ENCODE measurements around the gene LCLAT1.
A peak's percentile ranks its signal among the peaks of the same experiment; 100 is the strongest.

Gene LCLAT1

DNA sequence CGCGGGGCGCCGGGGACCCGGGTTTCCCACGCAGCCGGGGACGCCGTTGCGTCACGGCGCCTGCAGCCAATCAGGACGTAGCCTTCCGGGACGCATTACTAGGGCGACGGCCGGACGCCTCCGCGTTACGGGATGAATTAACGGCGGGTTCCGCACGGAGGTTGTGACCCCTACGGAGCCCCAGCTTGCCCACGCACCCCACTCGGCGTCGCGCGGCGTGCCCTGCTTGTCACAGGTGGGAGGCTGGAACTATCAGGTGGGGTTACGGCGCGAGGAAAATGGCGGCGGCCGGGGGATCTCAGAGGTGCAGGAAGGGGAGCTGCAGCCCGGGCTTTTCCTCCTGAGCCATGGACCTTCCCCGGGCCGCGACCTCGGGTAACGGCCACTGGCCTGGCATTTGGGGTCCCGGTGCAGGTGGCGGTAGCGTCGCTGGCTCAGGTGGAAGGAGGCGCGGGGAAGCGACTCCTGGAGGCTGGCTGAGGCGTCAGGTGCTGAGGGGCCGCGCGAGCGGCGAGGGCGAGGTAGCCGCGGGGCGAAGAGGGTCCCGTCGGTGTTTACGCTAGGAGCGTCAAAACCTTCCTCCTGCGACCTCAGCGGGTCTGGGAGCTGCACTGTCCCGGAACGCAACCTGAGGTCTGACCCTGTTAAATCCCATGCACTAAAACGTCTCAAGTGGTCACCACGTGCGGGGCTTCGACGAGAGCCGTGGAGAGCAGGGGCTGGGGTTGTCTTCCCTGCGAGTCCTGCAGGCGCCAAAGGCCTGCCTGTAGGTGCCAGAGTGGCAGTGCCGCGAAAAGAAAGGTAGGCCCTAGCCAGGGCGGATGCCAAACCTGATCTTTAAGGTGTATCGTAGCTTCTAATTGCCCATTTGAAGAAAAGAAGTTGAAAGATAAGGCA, at the start of gene LCLAT1:
Gene LCLAT1, plus strand, starts transcription at position 98 of the 897 bp plus-strand sequence. CDS start 78,345 bp downstream, outside the sequence.
- Histone ChIP-seq H3K9ac (ENCODE audit: low read length) (peak within 1 kb of the TSS; percentile 90), H3K9me3 (ENCODE audit: insufficient read depth, low read length) (no peaks in the 10 kb centered on the region), H3K4me3 (ENCODE audit: insufficient read depth, low read length, poor library complexity, severe bottlenecking) (peak within 1 kb of the TSS; percentile 93), H4K20me1 (ENCODE audit: low read depth, low read length) (0 out of 2 replicates have a peak, but pooled peaks cover 2% of the 10 kb centered on the region), H3K79me2 (ENCODE audit: insufficient read depth, low read length) (peaks cover 25% of the 10 kb centered on the region), H3K36me3 (ENCODE audit: low read length) (no peaks in the 10 kb centered on the region), H3K9me2 (replicated peaks; ENCODE audit: insufficient read depth, low read length) (no peaks in the 10 kb centered on the region), H3K27me3 (ENCODE audit: low read length) (no peaks in the 10 kb centered on the region), H2AFZ (ENCODE audit: low read depth, low read length, severe bottlenecking) (peak within 1 kb of the TSS; percentile 98), H3K27ac (ENCODE audit: low read depth, low read length) (no peak within 1 kb of the TSS), H3K4me2 (ENCODE audit: low read depth, low read length, poor library complexity, severe bottlenecking) (peak within 1 kb of the TSS; percentile 92), H3F3A (ENCODE audit: insufficient read depth) (no peaks in the 10 kb centered on the region)
- TF ChIP-seq EZH2phosphoT487 (conservative IDR thresholded peaks at IDR 0.05; ENCODE audit: low read length) = no peak
- TF ChIP-seq, protein P1, sequence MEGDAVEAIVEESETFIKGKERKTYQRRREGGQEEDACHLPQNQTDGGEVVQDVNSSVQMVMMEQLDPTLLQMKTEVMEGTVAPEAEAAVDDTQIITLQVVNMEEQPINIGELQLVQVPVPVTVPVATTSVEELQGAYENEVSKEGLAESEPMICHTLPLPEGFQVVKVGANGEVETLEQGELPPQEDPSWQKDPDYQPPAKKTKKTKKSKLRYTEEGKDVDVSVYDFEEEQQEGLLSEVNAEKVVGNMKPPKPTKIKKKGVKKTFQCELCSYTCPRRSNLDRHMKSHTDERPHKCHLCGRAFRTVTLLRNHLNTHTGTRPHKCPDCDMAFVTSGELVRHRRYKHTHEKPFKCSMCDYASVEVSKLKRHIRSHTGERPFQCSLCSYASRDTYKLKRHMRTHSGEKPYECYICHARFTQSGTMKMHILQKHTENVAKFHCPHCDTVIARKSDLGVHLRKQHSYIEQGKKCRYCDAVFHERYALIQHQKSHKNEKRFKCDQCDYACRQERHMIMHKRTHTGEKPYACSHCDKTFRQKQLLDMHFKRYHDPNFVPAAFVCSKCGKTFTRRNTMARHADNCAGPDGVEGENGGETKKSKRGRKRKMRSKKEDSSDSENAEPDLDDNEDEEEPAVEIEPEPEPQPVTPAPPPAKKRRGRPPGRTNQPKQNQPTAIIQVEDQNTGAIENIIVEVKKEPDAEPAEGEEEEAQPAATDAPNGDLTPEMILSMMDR (IDR thresholded peaks at IDR 0.05; ENCODE audit: insufficient read depth, low read length, poor library complexity, severe bottlenecking) = no peak

DNA sequence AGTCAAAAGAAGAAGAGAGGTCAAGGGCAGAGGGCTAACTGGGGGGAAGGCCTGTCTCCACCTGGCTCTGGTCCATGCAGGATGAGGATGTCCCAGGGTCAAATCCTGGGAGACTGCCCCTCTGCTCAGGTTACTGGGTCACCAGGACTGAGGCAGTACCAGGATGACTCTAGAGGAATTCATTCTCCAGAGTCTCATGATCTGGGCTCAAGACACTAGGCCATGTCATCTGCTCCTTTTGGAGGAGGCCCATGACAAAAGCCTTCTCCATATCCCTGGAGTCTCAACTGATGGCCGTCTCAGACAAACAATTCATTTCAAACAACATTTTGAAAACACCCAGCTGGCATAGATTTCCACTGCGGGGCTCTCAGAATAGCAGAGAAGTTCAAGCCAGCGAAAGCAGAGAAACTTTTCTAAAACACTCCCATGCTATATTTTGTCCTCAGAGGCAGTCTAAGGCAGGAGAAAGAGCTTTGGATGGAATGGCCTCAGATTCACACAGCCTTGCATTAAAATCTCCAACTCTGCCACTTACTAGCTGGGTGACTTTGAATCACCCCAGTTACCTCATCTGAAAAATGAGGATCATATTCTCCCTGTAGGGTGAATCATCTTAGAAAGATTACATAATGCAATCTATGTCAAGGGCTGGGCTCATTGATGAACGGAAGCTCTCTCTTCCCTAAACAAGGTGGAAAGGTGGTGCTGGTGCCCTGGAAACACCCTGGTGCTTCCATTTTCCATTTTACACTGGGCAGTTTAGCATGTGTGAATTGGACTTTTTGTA, 48.8 kb upstream of the LCLAT1 start:
- H3K9ac ChIP-seq (ENCODE audit: low read length) = no peak overlapping the region
- H3K79me2 ChIP-seq (ENCODE audit: insufficient read depth, low read length) = no peaks in the 10 kb centered on the region
- H3K27ac ChIP-seq (ENCODE audit: low read depth, low read length) = no peak overlapping the region
- no peaks in the 10 kb centered on the region for H3K36me3 ChIP-seq (ENCODE audit: low read length)
- H3K9me2 ChIP-seq (replicated peaks; ENCODE audit: insufficient read depth, low read length) = no peaks in the 10 kb centered on the region
- no peak overlapping the region for H2AFZ ChIP-seq (ENCODE audit: low read depth, low read length, severe bottlenecking)
- H3K4me3 ChIP-seq (ENCODE audit: insufficient read depth, low read length, poor library complexity, severe bottlenecking) = no peak overlapping the region
- H3F3A ChIP-seq (ENCODE audit: insufficient read depth) = no peaks in the 10 kb centered on the region
- no peak overlapping the region for H3K4me2 ChIP-seq (ENCODE audit: low read depth, low read length, poor library complexity, severe bottlenecking)
- no peaks in the 10 kb centered on the region for H3K9me3 ChIP-seq (ENCODE audit: insufficient read depth, low read length)
- no peaks in the 10 kb centered on the region for H4K20me1 ChIP-seq (ENCODE audit: low read depth, low read length)
- TF ChIP-seq, protein P1 (IDR thresholded peaks at IDR 0.05; ENCODE audit: insufficient read depth, low read length, poor library complexity, severe bottlenecking) = no peak
- TF ChIP-seq EZH2phosphoT487 (conservative IDR thresholded peaks at IDR 0.05; ENCODE audit: low read length) = no peak
- H3K27me3 ChIP-seq (ENCODE audit: low read length) = 0 out of 2 replicates have a peak, but pooled peaks cover 3% of the 10 kb centered on the region

DNA sequence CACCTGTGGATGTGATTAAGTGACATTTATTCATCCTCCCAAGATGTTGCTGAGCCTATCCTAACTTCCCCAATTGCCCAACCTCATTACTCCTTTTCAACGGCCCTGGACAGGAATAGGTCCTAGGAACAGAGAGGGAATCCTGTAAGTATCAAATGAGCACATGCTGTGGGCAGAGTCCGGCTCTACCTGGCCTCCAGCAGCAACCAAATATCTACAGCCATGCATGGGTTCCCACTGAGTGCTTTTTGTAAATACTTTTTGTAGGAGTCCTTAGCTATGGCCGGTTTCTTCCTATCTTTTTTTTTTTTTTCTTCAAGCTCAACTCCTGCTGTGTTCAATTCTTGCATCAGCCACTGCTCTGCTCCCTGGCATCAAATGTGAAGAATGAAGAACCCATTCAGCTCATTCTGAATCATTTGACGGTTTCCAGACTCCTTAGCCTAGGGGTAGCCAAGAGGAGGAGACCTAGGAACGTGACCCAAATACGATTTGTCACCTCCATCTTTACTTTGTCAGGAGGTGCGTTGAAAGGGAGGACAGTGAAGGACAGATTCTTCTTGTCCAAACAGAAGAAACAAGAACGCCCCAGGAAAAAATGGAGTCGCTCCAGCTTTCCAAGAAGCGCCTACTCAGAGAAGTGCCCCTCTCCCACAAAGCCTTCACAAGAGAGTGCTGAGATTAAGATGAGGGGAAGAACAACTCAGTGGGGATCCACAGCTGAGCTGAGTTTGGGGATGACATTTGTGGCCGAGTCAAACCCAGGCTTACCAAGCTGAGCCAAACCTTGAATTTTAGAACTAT, 46.7 kb upstream of the LCLAT1 start:
- Histone ChIP-seq H4K20me1 (ENCODE audit: low read depth, low read length) (no peaks in the 10 kb centered on the region), H3F3A (ENCODE audit: insufficient read depth) (no peaks in the 10 kb centered on the region), H2AFZ (ENCODE audit: low read depth, low read length, severe bottlenecking) (no peak overlapping the region), H3K27me3 (ENCODE audit: low read length) (0 out of 2 replicates have a peak, but pooled peaks cover 3% of the 10 kb centered on the region), H3K36me3 (ENCODE audit: low read length) (no peaks in the 10 kb centered on the region), H3K9ac (ENCODE audit: low read length) (no peak overlapping the region), H3K4me3 (ENCODE audit: insufficient read depth, low read length, poor library complexity, severe bottlenecking) (no peak overlapping the region), H3K27ac (ENCODE audit: low read depth, low read length) (no peak overlapping the region), H3K9me2 (replicated peaks; ENCODE audit: insufficient read depth, low read length) (no peaks in the 10 kb centered on the region), H3K9me3 (ENCODE audit: insufficient read depth, low read length) (no peaks in the 10 kb centered on the region), H3K4me2 (ENCODE audit: low read depth, low read length, poor library complexity, severe bottlenecking) (no peak overlapping the region), H3K79me2 (ENCODE audit: insufficient read depth, low read length) (no peaks in the 10 kb centered on the region)
- TF ChIP-seq EZH2phosphoT487 (conservative IDR thresholded peaks at IDR 0.05; ENCODE audit: low read length) = no peak
- TF ChIP-seq, protein P1 (IDR thresholded peaks at IDR 0.05; ENCODE audit: insufficient read depth, low read length, poor library complexity, severe bottlenecking) = no peak
